ENCODE results near the gene WEE2.
A peak's percentile ranks its signal among the peaks of the same experiment; 100 is the strongest.

WEE2 gene

GRCh38 chr7:141702892-141703291, 5.3 kb upstream of the WEE2 start:
- H3K4me3 ChIP-seq (ENCODE audit: low read length): no peak overlapping the region
- no peak for TF ChIP-seq CTCF (conservative IDR thresholded peaks at IDR 0.05; ENCODE audit: low read depth, low read length)
- DNase-seq (ENCODE audit: low read depth): no peak

- no peak overlapping the region for H3K4me3 ChIP-seq (ENCODE audit: low read length)
- DNase-seq (ENCODE audit: low read depth): no peak
- TF ChIP-seq CTCF (conservative IDR thresholded peaks at IDR 0.05; ENCODE audit: low read depth, low read length): no peak
These were observed 4.0 kb upstream of the WEE2 start for GRCh38 chr7:141704112-141704511.

- no peak for DNase-seq (ENCODE audit: low read depth)
- H3K4me3 ChIP-seq (ENCODE audit: low read length): no peak overlapping the region
- no peak for TF ChIP-seq CTCF (conservative IDR thresholded peaks at IDR 0.05; ENCODE audit: low read depth, low read length)
These were observed 3.4 kb upstream of the WEE2 start for GRCh38 chr7:141704741-141705140.

- H3K4me3 ChIP-seq (ENCODE audit: low read length): no peak overlapping the region
- TF ChIP-seq CTCF (conservative IDR thresholded peaks at IDR 0.05; ENCODE audit: low read depth, low read length): no peak
- no peak for DNase-seq (ENCODE audit: low read depth)
These were observed 1.7 kb upstream of the WEE2 start for GRCh38 chr7:141706239-141707064.

GRCh38 chr7:141709318-141709717, 1.2 kb downstream of the WEE2 start:
- no peak for DNase-seq (ENCODE audit: low read depth)
- TF ChIP-seq CTCF (conservative IDR thresholded peaks at IDR 0.05; ENCODE audit: low read depth, low read length): no peak
- no peak overlapping the region for H3K4me3 ChIP-seq (ENCODE audit: low read length)

- H3K4me3 ChIP-seq (ENCODE audit: low read length): no peak overlapping the region
- no peak for DNase-seq (ENCODE audit: low read depth)
- no peak for TF ChIP-seq CTCF (conservative IDR thresholded peaks at IDR 0.05; ENCODE audit: low read depth, low read length)
These were observed 1.6 kb downstream of the WEE2 start for GRCh38 chr7:141709749-141710148.

- no peak for DNase-seq (ENCODE audit: low read depth)
- peak; percentile 15 for TF ChIP-seq CTCF (conservative IDR thresholded peaks at IDR 0.05; ENCODE audit: low read depth, low read length)
- H3K4me3 ChIP-seq (ENCODE audit: low read length): no peak overlapping the region
These were observed 2.1 kb downstream of the WEE2 start for GRCh38 chr7:141710301-141710700.
